ENCODE results near the gene DNAJC25.

Gene DNAJC25

GRCh38 chr9:111633389-111633736 lies 2.2 kb downstream of the DNAJC25 start:
- no peaks in the 10 kb centered on the region for H3K9me3 Mint-ChIP-seq
- H3K27ac Mint-ChIP-seq = no peak overlapping the region
- H3K27me3 Mint-ChIP-seq = no peaks in the 10 kb centered on the region

GRCh38 chr9:111634860-111635259 lies 3.7 kb downstream of the DNAJC25 start:
- intact Hi-C loops (cut with micrococcal nuclease) = loop anchor here (5.0 kb wide), 1 partner anchor 32 kb away; no protein-coding TSS in a partner anchor
- Mint-ChIP-seq H3K4me1 (ENCODE audit: low read depth) (peaks cover 39% of the 10 kb centered on the region), H3K27ac (no peak overlapping the region), H3K4me3 (no peak overlapping the region), H3K36me3 (ENCODE audit: low read depth) (peaks cover 6% of the 10 kb centered on the region), H3K27me3 (no peaks in the 10 kb centered on the region), H3K9me3 (no peaks in the 10 kb centered on the region)

More at GRCh38 chr9:111633389-111633736, 2.2 kb downstream of the DNAJC25 start:
- peaks cover 6% of the 10 kb centered on the region for H3K36me3 Mint-ChIP-seq (ENCODE audit: low read depth)
- intact Hi-C loops (cut with micrococcal nuclease) = loop anchor here (5.0 kb wide), 1 partner anchor 34 kb away; no protein-coding TSS in a partner anchor
- H3K4me1 Mint-ChIP-seq (ENCODE audit: low read depth) = peaks cover 39% of the 10 kb centered on the region
- no peak overlapping the region for H3K4me3 Mint-ChIP-seq

GRCh38 chr9:111637421-111637950 lies 6.4 kb downstream of the DNAJC25 start:
- intact Hi-C loops (cut with micrococcal nuclease) = no loop called here
- H3K36me3 Mint-ChIP-seq (ENCODE audit: low read depth) = no peaks in the 10 kb centered on the region
- H3K9me3 Mint-ChIP-seq = no peaks in the 10 kb centered on the region
- no peak overlapping the region for H3K4me3 Mint-ChIP-seq
- H3K27ac Mint-ChIP-seq = no peak overlapping the region
- H3K4me1 Mint-ChIP-seq (ENCODE audit: low read depth) = peaks cover 31% of the 10 kb centered on the region
- H3K27me3 Mint-ChIP-seq = no peaks in the 10 kb centered on the region

- no peaks in the 10 kb centered on the region for H3K27me3 Mint-ChIP-seq
- intact Hi-C loops (cut with micrococcal nuclease) = no loop called here
- peaks cover 5% of the 10 kb centered on the region for H3K4me1 Mint-ChIP-seq (ENCODE audit: low read depth)
- H3K36me3 Mint-ChIP-seq (ENCODE audit: low read depth) = peaks cover 39% of the 10 kb centered on the region
- no peak overlapping the region for H3K27ac Mint-ChIP-seq
- H3K9me3 Mint-ChIP-seq = no peaks in the 10 kb centered on the region
- H3K4me3 Mint-ChIP-seq = no peak overlapping the region
Measured at GRCh38 chr9:111644195-111644772, 13.2 kb downstream of the DNAJC25 start.

GRCh38 chr9:111645806-111646205 lies 14.7 kb downstream of the DNAJC25 start:
- Mint-ChIP-seq H3K4me3 (no peak overlapping the region), H3K36me3 (ENCODE audit: low read depth) (peaks cover 50% of the 10 kb centered on the region)

GRCh38 chr9:111646417-111646816 lies 15.3 kb downstream of the DNAJC25 start:
- no peak overlapping the region for H3K27ac Mint-ChIP-seq
- intact Hi-C loops (cut with micrococcal nuclease) = no loop called here
- peaks cover 5% of the 10 kb centered on the region for H3K4me1 Mint-ChIP-seq (ENCODE audit: low read depth)
- H3K27me3 Mint-ChIP-seq = no peaks in the 10 kb centered on the region
- H3K4me3 Mint-ChIP-seq = no peak overlapping the region
- peaks cover 50% of the 10 kb centered on the region for H3K36me3 Mint-ChIP-seq (ENCODE audit: low read depth)
- no peaks in the 10 kb centered on the region for H3K9me3 Mint-ChIP-seq

More at GRCh38 chr9:111645806-111646205, 14.7 kb downstream of the DNAJC25 start:
- Mint-ChIP-seq H3K4me1 (ENCODE audit: low read depth) (peaks cover 5% of the 10 kb centered on the region), H3K9me3 (no peaks in the 10 kb centered on the region), H3K27ac (no peak overlapping the region), H3K27me3 (no peaks in the 10 kb centered on the region)
- intact Hi-C loops (cut with micrococcal nuclease) = no loop called here

GRCh38 chr9:111648066-111648465 lies 16.9 kb downstream of the DNAJC25 start:
- H3K36me3 Mint-ChIP-seq (ENCODE audit: low read depth) = peaks cover 49% of the 10 kb centered on the region
- intact Hi-C loops (cut with micrococcal nuclease) = no loop called here
- H3K4me1 Mint-ChIP-seq (ENCODE audit: low read depth) = peaks cover 5% of the 10 kb centered on the region
- no peak overlapping the region for H3K4me3 Mint-ChIP-seq
- H3K27ac Mint-ChIP-seq = peak overlapping the region; percentile 70
- no peaks in the 10 kb centered on the region for H3K9me3 Mint-ChIP-seq
- H3K27me3 Mint-ChIP-seq = no peaks in the 10 kb centered on the region

DNA sequence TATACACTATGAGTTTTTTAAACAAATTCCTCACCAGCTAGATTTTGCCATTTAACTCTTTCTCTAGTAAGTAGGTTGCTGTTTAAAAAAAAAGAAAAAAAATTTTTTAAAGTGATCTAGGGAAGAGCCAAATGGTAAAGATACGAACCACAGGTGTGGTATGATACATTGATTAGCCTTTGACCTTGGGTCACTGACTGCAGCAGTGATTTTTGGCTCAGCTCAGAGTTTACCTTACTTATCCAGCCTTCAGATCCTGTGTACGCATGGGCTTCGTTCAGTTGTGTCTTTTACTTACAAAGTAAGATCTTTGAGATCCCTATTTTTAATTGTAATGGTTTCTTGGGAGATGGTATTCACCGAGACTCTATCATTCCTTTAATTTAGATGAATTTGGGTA lies 17.9 kb downstream of the DNAJC25 start:
- Mint-ChIP-seq H3K4me3 (no peak overlapping the region), H3K36me3 (ENCODE audit: low read depth) (peaks cover 50% of the 10 kb centered on the region), H3K27me3 (no peaks in the 10 kb centered on the region), H3K4me1 (ENCODE audit: low read depth) (peaks cover 5% of the 10 kb centered on the region), H3K27ac (no peak overlapping the region), H3K9me3 (no peaks in the 10 kb centered on the region)
- intact Hi-C loops (cut with micrococcal nuclease) = no loop called here

GRCh38 chr9:111657051-111657450 lies 25.9 kb downstream of the DNAJC25 start:
- H3K27ac Mint-ChIP-seq = no peak overlapping the region
- H3K27me3 Mint-ChIP-seq = peaks cover 3% of the 10 kb centered on the region
- H3K4me1 Mint-ChIP-seq (ENCODE audit: low read depth) = peaks cover 20% of the 10 kb centered on the region
- H3K4me3 Mint-ChIP-seq = no peak overlapping the region
- no peaks in the 10 kb centered on the region for H3K9me3 Mint-ChIP-seq
- intact Hi-C loops (cut with micrococcal nuclease) = no loop called here
- H3K36me3 Mint-ChIP-seq (ENCODE audit: low read depth) = peaks cover 28% of the 10 kb centered on the region

DNA sequence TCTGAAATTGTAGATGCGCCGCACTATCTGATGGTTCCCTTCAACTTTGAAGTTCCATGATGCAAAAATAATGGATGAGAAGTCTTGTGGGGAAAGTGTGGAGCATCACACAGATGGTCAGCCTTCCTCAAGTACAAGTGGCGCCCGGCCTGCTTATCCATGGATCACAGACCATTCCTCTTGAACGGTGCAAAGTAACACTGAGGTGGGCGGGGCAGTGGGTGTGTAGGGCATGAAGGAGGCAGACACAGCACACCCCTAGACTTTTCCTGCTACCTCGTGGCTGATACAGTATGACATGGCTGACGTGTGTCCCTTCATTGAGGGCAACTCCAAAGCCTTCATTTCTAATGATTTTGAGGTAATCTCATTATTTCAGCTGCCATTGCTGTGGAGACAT lies 27.8 kb downstream of the DNAJC25 start:
- Mint-ChIP-seq H3K27me3 (peaks cover 3% of the 10 kb centered on the region), H3K4me1 (ENCODE audit: low read depth) (peaks cover 36% of the 10 kb centered on the region), H3K4me3 (no peak overlapping the region), H3K27ac (no peak overlapping the region), H3K36me3 (ENCODE audit: low read depth) (peaks cover 33% of the 10 kb centered on the region), H3K9me3 (no peaks in the 10 kb centered on the region)
- intact Hi-C loops (cut with micrococcal nuclease) = no loop called here

DNA sequence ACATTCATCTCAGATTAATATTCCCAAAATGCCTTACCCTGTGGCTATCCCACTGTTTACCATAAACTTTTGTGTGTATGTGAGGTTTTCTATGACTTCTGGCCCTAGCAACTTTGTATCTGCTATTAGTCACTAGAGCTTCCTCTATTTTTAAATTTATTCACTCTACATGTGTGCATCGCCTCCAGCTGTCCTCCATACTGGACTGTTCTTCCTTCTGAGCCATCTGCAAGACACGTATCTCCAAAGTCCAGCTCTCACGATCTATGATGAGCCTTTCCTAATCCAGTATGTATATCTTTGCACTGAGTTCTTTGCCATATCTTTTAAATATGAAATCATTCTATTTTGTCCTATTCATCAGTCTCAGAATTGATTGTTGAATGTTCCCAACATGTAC lies 28.6 kb downstream of the DNAJC25 start:
- Mint-ChIP-seq H3K27me3 (peaks cover 3% of the 10 kb centered on the region), H3K4me3 (no peak overlapping the region), H3K4me1 (ENCODE audit: low read depth) (peaks cover 41% of the 10 kb centered on the region), H3K27ac (no peak overlapping the region), H3K36me3 (ENCODE audit: low read depth) (peaks cover 32% of the 10 kb centered on the region), H3K9me3 (no peaks in the 10 kb centered on the region)
- intact Hi-C loops (cut with micrococcal nuclease) = no loop called here

- Mint-ChIP-seq H3K27ac (peak within 1 kb of the TSS; percentile 89), H3K4me1 (ENCODE audit: low read depth) (peaks cover 42% of the 10 kb centered on the region), H3K4me3 (peak within 1 kb of the TSS; percentile 93), H3K9me3 (no peaks in the 10 kb centered on the region), H3K36me3 (ENCODE audit: low read depth) (peaks cover 34% of the 10 kb centered on the region), H3K27me3 (peaks cover 3% of the 10 kb centered on the region)
- intact Hi-C loops (cut with micrococcal nuclease) = no loop called here
Measured at GRCh38 chr9:111661150-111661801, 30.1 kb downstream of the DNAJC25 start, which contains the start of gene GNG10. TSS of gene GNG10 (plus strand) at chr9:111661605. CDS start at chr9:111661635, 30 bp downstream.

DNA sequence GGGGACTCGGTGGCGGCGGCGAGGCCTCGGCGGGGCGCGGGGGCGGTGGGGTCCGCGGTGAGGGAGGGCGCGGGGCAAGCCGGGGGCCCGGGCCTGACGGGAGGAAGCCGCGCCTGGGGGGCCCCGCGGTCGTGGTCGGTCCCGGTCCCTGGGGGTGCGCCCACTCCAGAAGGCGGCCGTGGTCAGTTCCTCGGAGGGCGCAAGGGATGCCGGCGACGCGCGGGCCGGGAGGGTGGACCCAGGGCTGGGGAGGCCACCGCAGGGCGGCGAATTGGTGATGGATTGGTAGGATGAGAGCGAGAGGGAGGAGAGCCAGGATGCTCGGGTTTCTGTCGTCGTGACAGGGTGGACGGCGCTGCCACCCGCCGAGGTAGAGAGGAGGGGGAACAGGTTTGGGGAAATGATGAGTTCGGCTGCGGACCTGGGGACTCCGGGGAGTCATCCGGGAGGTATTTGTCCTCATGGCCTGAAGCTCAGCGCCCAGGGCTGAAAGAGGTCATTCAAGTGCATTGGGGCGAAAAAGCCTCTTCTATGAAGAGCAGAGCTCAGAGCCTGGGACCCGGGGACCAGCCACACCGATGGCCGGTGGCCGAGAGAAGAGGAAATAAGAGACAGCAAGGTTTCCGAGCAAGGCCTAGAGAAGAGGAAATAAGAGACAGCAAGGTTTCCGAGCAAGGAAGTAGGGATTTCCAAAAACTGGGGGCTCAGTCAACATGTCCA lies 30.8 kb downstream of the DNAJC25 start:
- Mint-ChIP-seq H3K36me3 (ENCODE audit: low read depth) (peaks cover 40% of the 10 kb centered on the region), H3K27ac (peak overlapping the region; percentile 89), H3K4me3 (peak overlapping the region; percentile 93), H3K27me3 (peaks cover 3% of the 10 kb centered on the region), H3K9me3 (no peaks in the 10 kb centered on the region), H3K4me1 (ENCODE audit: low read depth) (peaks cover 42% of the 10 kb centered on the region)
- intact Hi-C loops (cut with micrococcal nuclease) = no loop called here
